Glomerular endothelial cell (primary cell): ENCODE results near the gene TIPARP. TPM values are rescaled to one million over a fixed set of nuclear protein-coding genes. Genes with fewer than 3 reads are reported as not detected.
"Not testable (repeated sequence)": the region's sequence is repeated elsewhere in the genome, so short reads cannot be mapped to it uniquely, and the experiment has no call there.

ENCODE experiments used
- DNase-seq: peaks from one replicate; pipeline ENCODE4 v3.0.0-alpha.2; 2011; ENCODE audit warnings: low read depth, low spot score; ENCODE audit errors: extremely low read depth
- total RNA-seq: library from RNA; depleted of rRNA; stranded (reverse); fragments of >200 nt; gene quantifications from 2 replicates; pipeline ENCODE4 v1.2.3, GENCODE V29; 2015

Gene TIPARP
- total RNA-seq, 1 donor from 2014 or later: 38.1 TPM

GRCh38 chr3:156707588-156707987 lies 33.2 kb downstream of the TIPARP start:
- DNase-seq: no peak

GRCh38 chr3:156710429-156710828 lies 36.0 kb downstream of the TIPARP start:
- DNase-seq: no peak

GRCh38 chr3:156711113-156711512 lies 36.7 kb downstream of the TIPARP start:
- DNase-seq: no peak

- DNase-seq: not testable (repeated sequence)
Measured at GRCh38 chr3:156711944-156712343, 37.6 kb downstream of the TIPARP start.

- DNase-seq: no peak
Measured at GRCh38 chr3:156716105-156716862, 41.9 kb downstream of the TIPARP start.

- DNase-seq: no peak
Measured at GRCh38 chr3:156718622-156719306, 44.4 kb downstream of the TIPARP start.

- no peak for DNase-seq
Measured at GRCh38 chr3:156720826-156721225, 46.4 kb downstream of the TIPARP start.

- DNase-seq: no peak
Measured at GRCh38 chr3:156721687-156722618, 47.6 kb downstream of the TIPARP start.

GRCh38 chr3:156723182-156723619 lies 48.8 kb downstream of the TIPARP start:
- no peak for DNase-seq

- DNase-seq: no peak
Measured at GRCh38 chr3:156725682-156726081, 51.3 kb downstream of the TIPARP start.

GRCh38 chr3:156726456-156726855 lies 52.1 kb downstream of the TIPARP start:
- DNase-seq: no peak

GRCh38 chr3:156727519-156728205 lies 53.3 kb downstream of the TIPARP start:
- DNase-seq: no peak

GRCh38 chr3:156728267-156728985 lies 54.0 kb downstream of the TIPARP start:
- no peak for DNase-seq

GRCh38 chr3:156729460-156730179 lies 55.2 kb downstream of the TIPARP start:
- DNase-seq: no peak

GRCh38 chr3:156731813-156732212 lies 57.4 kb downstream of the TIPARP start:
- no peak for DNase-seq

GRCh38 chr3:156732261-156732660 lies 57.9 kb downstream of the TIPARP start:
- no peak for DNase-seq

GRCh38 chr3:156732715-156733421 lies 58.5 kb downstream of the TIPARP start:
- DNase-seq: no peak

GRCh38 chr3:156734661-156735060 lies 60.3 kb downstream of the TIPARP start:
- not testable (repeated sequence) for DNase-seq

- no peak for DNase-seq
Measured at GRCh38 chr3:156735471-156735870, 61.1 kb downstream of the TIPARP start.
